GM12874 (cell line): ENCODE measurements around the gene EVPL.

ENCODE experiments used
- CTCF ChIP-seq: IDR thresholded peaks from 2 replicates; pipeline ENCODE4 v1.5.1; 2011; ENCODE audit warnings: low read depth, mild to moderate bottlenecking, control low read depth, low read length, moderate library complexity; ENCODE audit not compliant: insufficient read depth

Gene EVPL

GRCh38 chr17:76009447-76009846 lies 17.7 kb downstream of the EVPL start:
- TF ChIP-seq CTCF: no peak

- no peak for TF ChIP-seq CTCF
Observed at GRCh38 chr17:76008630-76009425, 18.3 kb downstream of the EVPL start.

GRCh38 chr17:76008208-76008607 lies 18.9 kb downstream of the EVPL start:
- TF ChIP-seq CTCF: no peak

- no peak for TF ChIP-seq CTCF
Observed at GRCh38 chr17:76007850-76008165, 19.3 kb downstream of the EVPL start.

- no peak for TF ChIP-seq CTCF
Observed at GRCh38 chr17:76007131-76007849, 19.8 kb downstream of the EVPL start.

- peak; percentile 70 for TF ChIP-seq CTCF
Observed at GRCh38 chr17:76005263-76006149, 21.6 kb downstream of the EVPL start.

GRCh38 chr17:76004750-76005262 lies 22.3 kb downstream of the EVPL start:
- TF ChIP-seq CTCF: no peak
